NCI-H2196 (cell line): ENCODE results near the gene ZNF483.
"Not testable (repeated sequence)": the region's sequence is repeated elsewhere in the genome, so short reads cannot be mapped to it uniquely, and the experiment has no call there.

Experiments
- DNase-seq: peaks from one replicate; lab custom pipeline; 2025; ENCODE audit not compliant: unreplicated experiment; lab: John Stamatoyannopoulos, UW

ZNF483 gene

GRCh38 chr9:111542497-111543254, 17.7 kb downstream of the ZNF483 start:
- DNase-seq, result no peak

GRCh38 chr9:111548623-111549022, 23.6 kb downstream of the ZNF483 start:
- no peak for DNase-seq

GRCh38 chr9:111555425-111555824, 30.4 kb downstream of the ZNF483 start:
- not testable (repeated sequence) for DNase-seq

GRCh38 chr9:111559000-111559610, 34.1 kb downstream of the ZNF483 start:
- DNase-seq, result no peak

- DNase-seq, result no peak
These were observed 36.3 kb downstream of the ZNF483 start for GRCh38 chr9:111561165-111561719.

- DNase-seq, result no peak
These were observed 41.3 kb downstream of the ZNF483 start for GRCh38 chr9:111566234-111566633.

- DNase-seq, result not testable (repeated sequence)
These were observed 43.1 kb downstream of the ZNF483 start for GRCh38 chr9:111568127-111568526.

- DNase-seq, result peak; percentile 10
These were observed 48.1 kb downstream of the ZNF483 start for GRCh38 chr9:111572950-111573604.

- no peak for DNase-seq
These were observed 57.9 kb downstream of the ZNF483 start for GRCh38 chr9:111582888-111583287.

GRCh38 chr9:111586378-111586777, 61.4 kb downstream of the ZNF483 start:
- no peak for DNase-seq

- no peak for DNase-seq
These were observed 63.9 kb downstream of the ZNF483 start for GRCh38 chr9:111588846-111589245.

- DNase-seq, result peak; percentile 60
These were observed 73.1 kb downstream of the ZNF483 start for GRCh38 chr9:111597852-111598732.

- no peak for DNase-seq
These were observed 73.7 kb downstream of the ZNF483 start for GRCh38 chr9:111598733-111599091.

GRCh38 chr9:111599092-111599954, 74.3 kb downstream of the ZNF483 start, which contains the start of gene PTGR1:
Gene PTGR1 (minus strand): TSS chr9:111599647. CDS start chr9:111597422, 2,225 bp downstream.
- peak; percentile 7 for DNase-seq

GRCh38 chr9:111599955-111600343, 75.0 kb downstream of the ZNF483 start:
- no peak for DNase-seq

- no peak for DNase-seq
These were observed 76.4 kb downstream of the ZNF483 start for GRCh38 chr9:111601237-111602018.

GRCh38 chr9:111603041-111603440, 78.1 kb downstream of the ZNF483 start:
- no peak for DNase-seq

GRCh38 chr9:111604054-111604615, 79.2 kb downstream of the ZNF483 start:
- DNase-seq, result no peak
